ENCODE results near the gene LPCAT1.
A peak's percentile ranks its signal among the peaks of the same experiment; 100 is the strongest.

Gene LPCAT1

GRCh38 chr5:1448511-1449011 lies 75.2 kb downstream of the LPCAT1 start:
- DNase-seq (ENCODE audit: insufficient read length, low spot score) (no peak), FAIRE-seq (peak; percentile 52)

DNA sequence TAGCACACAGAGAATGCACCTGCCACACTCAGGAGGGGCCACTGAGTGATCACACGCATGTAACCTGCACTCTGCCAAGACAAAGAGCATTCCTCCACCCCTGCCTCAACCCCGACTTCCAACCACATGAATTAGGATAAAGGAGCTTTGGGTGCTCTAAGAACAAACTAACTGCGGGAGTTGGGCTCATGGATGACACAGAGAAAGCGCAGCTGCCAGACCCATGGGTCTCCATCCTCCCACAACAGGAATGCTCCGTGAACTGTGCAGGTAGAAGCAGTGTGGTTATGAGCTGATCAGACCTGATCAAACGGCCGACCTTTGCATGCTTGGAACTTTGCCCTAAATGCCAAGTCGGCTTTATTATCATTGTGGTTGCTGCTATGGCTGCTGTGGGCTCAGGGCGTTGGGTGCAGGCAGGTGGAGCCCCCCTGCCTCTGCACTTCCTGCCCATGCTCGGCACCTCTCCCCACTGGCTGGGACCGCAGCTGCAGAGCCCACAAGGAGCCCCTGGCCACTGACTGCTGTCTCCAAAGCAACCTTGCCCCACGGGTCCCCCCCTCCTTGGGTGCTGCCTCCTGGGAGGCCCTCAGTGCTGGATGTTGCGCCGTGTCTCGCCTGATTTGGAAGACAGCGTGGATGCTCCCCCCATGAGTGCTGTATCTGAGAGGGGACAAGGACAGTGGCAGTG lies 75.9 kb downstream of the LPCAT1 start:
- DNase-seq (ENCODE audit: insufficient read length, low spot score), result no peak
- no peak for FAIRE-seq

DNA sequence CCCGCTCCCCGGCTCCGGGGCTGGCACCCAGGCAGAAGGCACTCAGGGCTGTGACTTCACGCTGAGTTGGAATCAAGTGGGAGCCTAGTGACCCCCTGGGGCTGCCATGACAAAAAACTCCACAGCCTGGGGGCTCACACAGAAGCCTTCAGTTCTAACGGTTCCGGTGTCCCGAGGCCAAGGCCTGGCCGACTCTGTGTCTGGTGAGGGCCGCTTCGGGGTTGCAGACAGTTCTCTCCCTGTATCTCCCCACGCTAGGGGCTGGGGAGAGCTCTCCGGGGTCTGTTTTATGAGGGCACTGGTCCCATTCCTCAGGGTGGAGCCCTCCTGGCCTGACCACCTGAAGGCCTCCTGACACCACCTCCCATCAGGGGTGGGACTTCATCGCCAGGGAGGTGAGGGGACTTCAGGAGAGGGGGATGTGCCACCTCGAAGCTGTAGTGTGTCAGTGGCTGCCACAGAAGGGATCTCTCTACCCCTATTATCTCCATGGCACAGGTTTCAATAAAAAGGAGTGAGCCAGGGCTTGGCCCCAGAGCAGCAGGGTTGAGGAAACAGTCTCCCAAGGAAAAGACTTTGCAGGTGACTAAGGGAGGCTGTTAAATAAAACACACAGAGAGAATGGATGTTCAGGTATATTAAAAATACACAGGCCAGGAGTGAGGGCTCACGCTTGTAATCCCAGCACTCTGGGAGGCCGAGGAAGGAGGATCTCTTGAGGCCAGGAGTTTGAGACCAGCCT lies 77.0 kb downstream of the LPCAT1 start:
- DNase-seq (ENCODE audit: insufficient read length, low spot score) (no peak), FAIRE-seq (no peak)

GRCh38 chr5:1445689-1446601 lies 77.8 kb downstream of the LPCAT1 start:
- no peak for DNase-seq (ENCODE audit: insufficient read length, low spot score)
- FAIRE-seq, result no peak

DNA sequence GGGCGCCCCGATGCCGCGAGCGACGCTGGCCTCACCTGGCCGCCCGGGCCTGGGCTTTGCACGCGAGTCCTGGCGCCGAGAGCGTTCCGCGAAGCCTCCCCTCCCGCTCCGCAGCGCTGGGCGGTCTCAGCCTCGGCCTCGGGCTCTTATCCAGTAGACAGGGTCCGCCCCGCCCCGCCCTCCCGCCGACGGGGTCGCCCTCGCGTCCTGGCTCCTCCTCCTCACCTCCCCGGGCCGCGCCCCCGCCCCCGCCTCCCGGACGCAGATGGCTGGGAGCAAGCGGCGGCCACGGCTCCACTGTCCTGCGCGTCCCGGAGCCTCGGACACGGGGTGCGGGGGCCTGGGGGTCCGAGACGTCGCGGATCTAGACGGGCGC lies 78.5 kb downstream of the LPCAT1 start, which contains the start of gene SLC6A3:
Gene SLC6A3, minus strand, starts transcription at position 128 of the 376 bp plus-strand sequence. CDS start 2,243 bp downstream, outside the sequence.
- FAIRE-seq, result no peak

GRCh38 chr5:1444361-1445189 lies 79.2 kb downstream of the LPCAT1 start:
- peak; percentile 89 for FAIRE-seq

More for the DNA sequence above, 78.5 kb downstream of the LPCAT1 start, which contains the start of gene SLC6A3:
- DNase-seq (ENCODE audit: insufficient read length, low spot score), result no peak

DNA sequence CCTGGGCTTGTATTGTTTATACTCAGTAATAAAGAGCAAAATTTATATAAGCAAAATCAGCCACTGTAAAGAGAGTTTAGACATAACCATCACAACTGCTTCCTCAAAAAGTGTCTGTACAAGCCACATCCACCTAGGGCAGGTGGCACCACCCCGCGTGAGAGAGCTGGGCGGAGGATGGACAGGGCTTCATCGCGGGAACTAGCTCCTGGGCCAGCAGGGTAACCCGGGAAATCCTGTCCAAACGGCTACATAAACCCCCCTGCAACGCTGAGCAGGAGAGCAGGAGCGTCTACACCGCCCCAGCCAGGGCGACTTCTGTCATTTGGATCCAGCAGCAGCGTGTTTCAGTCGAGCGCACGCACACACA lies 79.8 kb downstream of the LPCAT1 start:
- DNase-seq (ENCODE audit: insufficient read length, low spot score) (no peak), FAIRE-seq (peak; percentile 23)

More at GRCh38 chr5:1444361-1445189, 79.2 kb downstream of the LPCAT1 start:
- DNase-seq (ENCODE audit: insufficient read length, low spot score), result no peak

- no peak for DNase-seq (ENCODE audit: insufficient read length, low spot score)
- peak; percentile 26 for FAIRE-seq
These were observed 80.6 kb downstream of the LPCAT1 start for GRCh38 chr5:1443171-1443570.

DNA sequence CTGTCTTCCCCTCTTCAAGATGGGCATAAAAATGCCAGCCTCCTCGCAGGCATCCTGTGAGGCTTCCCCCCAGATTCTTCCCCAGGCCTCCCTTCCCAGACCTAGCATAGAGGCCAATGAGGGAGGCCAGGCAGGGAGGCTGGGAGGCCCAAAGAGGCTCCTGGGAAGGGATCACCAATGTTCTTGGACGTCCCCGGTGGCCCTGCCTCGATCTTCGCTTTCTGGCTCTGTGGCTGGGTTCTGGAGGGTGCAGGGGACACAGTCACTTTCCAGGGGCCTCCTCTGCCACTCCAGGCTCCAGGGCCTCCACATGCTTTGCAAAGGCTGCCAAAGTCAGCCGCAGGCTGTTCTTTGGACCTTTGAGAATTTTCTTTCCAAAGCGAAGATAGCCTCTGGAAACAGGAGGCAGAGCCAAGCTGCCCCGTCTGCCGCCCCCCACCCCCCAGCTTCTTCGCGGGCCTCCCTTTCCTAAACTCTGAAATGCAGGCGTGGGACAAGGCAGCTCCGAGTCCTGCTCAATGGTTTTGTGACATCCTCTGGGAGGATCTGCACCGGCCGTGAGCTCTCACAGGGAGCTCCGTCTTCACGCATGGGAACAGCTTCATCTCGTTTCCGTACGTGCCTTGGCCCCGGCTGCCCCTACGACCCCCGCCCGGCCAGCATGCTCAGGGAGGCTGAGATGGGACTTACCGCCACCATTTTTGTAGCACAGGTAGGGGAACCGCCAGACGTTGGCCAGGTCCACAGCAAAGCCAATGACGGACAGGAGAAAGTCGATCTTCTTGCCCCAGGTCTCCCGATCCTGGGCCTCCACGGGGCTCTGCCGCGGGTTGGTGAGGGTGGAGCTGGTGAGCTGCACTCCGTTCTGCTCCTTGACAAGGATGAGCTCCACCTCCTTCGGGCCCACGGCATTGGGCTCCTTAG lies 81.3 kb downstream of the LPCAT1 start:
- no peak for DNase-seq (ENCODE audit: insufficient read length, low spot score)
- no peak for FAIRE-seq

- FAIRE-seq (no peak), DNase-seq (ENCODE audit: insufficient read length, low spot score) (no peak)
These were observed 82.4 kb downstream of the LPCAT1 start for GRCh38 chr5:1441166-1441865.

DNA sequence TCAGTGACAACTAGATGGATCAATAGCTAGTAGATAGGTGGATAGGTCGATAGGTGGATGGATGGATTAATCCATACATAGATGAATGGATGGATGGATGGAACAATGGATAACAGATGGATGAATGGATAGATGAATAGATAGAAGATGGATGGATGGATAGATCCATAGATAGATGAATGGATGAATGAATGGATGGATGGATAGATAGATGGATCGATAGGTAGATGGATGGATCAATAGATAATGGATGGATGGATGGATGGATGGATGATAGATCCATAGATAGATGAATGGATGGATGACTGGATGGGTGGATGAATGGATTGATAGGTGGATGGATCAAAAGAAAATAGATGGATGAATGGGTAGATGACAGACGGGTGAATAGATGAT lies 83.7 kb downstream of the LPCAT1 start:
- no peak for DNase-seq (ENCODE audit: insufficient read length, low spot score)
- FAIRE-seq, result no peak

GRCh38 chr5:1439388-1440097 lies 84.2 kb downstream of the LPCAT1 start:
- DNase-seq (ENCODE audit: insufficient read length, low spot score), result no peak
- FAIRE-seq, result peak; percentile 48

DNA sequence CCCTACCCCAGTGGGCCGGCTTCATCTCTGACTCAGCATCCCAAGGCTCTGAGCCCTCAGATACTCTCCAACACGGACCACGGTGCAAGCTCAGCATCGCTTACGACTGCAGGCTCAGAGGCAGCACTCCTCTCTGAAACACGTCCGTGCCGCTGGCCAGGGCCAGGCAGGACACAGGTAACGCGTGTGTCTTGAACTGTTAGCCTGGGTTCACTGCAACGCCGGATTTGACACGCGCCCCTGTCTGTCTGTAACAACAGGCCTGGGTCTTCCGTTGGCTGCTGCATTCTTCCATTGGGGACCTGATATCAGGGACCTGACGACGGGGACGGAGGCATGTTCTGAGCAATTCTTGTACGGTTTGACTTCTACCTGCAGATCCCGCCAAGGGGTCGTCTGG lies 84.9 kb downstream of the LPCAT1 start:
- FAIRE-seq, result peak; percentile 38
- no peak for DNase-seq (ENCODE audit: insufficient read length, low spot score)

DNA sequence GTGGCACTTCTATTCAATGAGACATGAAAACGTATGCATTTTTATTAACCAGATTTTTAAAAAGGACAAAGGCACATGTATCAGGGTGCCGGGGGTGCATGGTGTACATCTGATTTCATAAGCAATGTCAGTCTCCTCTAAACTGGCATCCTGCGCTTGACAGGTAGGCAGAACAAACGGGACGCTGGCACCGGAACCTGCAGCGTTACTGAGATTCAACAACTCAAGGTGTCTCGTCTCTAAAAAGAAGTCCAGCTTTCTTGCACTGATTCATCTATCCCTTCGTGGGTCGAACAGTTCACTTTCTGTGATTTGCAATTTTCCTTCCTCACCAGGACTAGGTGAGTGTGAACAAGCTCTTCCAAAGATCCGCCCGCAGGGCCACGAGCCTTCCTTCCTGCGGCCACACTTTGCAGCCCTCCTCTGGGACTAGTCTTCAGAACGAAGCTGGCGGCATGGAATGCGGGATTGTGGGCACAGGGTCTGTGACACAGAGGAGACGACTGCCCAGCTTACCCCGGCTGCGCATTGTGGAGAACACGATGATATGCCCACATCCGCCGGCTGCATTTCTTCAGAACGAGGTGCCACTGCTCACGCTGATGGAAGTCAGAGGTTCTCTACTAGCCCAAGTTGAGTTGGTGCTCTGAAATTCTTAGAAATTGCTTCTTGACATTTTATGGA lies 85.7 kb downstream of the LPCAT1 start:
- FAIRE-seq (no peak), DNase-seq (ENCODE audit: insufficient read length, low spot score) (no peak)

GRCh38 chr5:1437226-1437829 lies 86.4 kb downstream of the LPCAT1 start:
- DNase-seq (ENCODE audit: insufficient read length, low spot score) (peak; percentile 83), FAIRE-seq (peak; percentile 81)

GRCh38 chr5:1436681-1437080 lies 87.1 kb downstream of the LPCAT1 start:
- FAIRE-seq (no peak), DNase-seq (ENCODE audit: insufficient read length, low spot score) (no peak)

GRCh38 chr5:1436036-1436435 lies 87.7 kb downstream of the LPCAT1 start:
- FAIRE-seq, result no peak
- no peak for DNase-seq (ENCODE audit: insufficient read length, low spot score)

Data from HTR-8/SVneo (cell line).